GM12874 (cell line): ENCODE results near the gene RPGRIP1L.

Experiments
- CTCF ChIP-seq: IDR thresholded peaks from 2 replicates; pipeline ENCODE4 v1.5.1; 2011; ENCODE audit warnings: low read depth, mild to moderate bottlenecking, control low read depth, low read length, moderate library complexity; ENCODE audit not compliant: insufficient read depth

RPGRIP1L gene

DNA sequence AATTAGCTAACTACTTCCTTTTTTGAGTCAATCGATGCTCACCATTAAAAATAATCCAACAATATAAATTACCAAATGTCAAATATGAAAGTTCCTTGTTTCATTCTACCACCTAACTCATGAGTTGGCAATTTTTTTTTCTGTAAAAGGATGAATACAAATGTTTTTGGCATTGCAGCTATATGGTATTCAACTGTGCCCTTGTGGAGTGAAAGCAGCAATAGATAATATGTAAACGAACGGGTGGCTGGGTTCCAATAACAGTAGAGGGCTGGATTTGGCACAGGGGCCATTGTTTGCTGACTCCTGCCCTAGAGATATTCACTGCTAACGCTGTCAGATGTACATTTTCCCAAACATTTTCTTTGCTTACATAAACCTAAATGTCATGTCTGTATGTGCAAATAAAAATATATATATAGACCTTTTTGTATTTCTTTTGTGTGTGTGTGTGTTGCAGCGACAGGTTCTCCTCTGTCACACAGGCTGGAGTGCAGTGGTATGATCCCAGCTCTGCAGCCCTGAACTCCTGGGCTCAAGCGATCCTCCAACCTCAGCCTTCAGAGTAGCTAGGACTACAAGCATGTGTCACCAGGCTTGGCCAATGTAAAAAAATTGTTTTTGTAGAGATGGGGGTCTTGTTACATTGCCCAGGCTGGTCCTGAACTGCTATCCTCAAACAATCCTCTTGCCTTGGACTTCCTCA, 73.9 kb downstream of the RPGRIP1L start:
- no peak for TF ChIP-seq CTCF

DNA sequence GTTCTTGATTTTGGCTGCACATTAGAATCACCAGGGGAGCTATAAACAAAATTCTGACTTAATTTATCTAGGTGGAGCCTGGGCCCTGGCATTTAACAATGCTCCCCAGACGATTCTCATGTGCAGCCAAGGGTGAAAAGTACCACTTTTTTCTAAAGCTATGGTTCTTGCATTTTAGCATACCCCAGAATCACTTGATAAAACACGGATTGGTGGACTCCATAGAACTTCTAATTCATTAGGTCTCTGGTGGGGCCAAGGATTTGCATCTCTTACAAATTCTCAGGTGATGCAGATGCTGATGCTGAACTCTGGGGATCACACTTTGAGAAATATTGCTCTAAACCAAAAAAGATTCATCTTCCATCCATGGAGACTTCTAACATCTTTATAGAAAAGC, 74.5 kb downstream of the RPGRIP1L start:
- TF ChIP-seq CTCF = no peak

- no peak for TF ChIP-seq CTCF
These were observed 76.8 kb downstream of the RPGRIP1L start for GRCh38 chr16:53626811-53627210.

GRCh38 chr16:53626161-53626560, 77.5 kb downstream of the RPGRIP1L start:
- no peak for TF ChIP-seq CTCF

DNA sequence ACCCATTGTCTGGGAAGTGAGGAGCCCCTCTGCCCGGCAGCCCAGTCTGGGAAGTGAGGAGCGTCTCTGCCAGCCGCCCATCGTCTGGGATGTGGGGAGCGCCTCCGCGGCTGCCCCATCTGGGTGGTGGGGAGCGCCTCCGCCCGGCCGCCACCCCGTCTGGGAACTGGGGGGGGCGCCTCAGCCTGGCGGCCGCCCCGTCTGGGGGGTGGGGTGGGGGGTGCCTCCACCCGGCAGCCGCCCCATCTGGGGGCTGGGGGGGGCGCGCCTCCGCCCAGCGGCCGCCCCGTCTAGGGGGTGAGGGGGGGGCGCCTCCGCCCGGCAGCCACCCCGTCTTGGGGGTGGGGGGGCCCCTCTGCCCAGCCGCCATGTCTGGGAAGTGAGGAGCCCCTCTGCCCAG, 78.4 kb downstream of the RPGRIP1L start:
- no peak for TF ChIP-seq CTCF

GRCh38 chr16:53622315-53622714, 81.3 kb downstream of the RPGRIP1L start:
- no peak for TF ChIP-seq CTCF

DNA sequence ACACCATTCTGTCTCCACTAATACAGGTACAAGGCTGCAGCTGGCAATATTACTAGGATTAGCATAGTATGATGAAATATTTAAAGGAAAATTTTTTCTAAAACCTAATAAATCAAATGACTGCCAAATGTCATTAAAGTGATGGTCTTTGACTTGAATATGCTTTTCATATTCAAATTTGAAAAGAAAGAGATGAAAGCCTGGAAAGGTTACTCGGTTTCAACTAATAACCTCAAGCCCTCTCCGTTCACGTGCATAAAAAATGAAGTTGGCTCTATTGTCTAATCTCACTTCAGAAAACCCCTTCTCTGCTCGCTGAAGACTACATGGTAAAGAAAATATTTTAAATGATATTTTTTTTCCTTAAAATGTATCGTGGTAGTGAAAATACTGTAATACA, 83.2 kb downstream of the RPGRIP1L start:
- TF ChIP-seq CTCF = no peak

DNA sequence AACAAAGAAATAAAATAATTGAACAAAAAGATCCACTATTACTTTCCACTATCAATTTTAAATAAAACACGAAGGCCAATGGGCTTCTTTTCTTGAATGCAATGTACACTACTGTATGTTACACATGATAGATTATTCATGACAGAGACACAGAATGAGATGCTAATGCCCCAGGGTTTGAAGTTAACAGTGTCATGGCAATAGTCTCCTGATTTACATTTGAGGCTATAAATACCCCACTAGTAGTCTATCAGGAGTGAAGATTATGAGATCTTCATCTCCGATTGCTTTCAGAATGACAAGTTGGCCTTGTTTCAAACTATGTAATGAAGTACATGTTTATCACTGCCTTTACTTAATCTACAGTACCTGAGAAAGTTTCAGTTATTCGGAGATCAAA, 84.4 kb downstream of the RPGRIP1L start:
- TF ChIP-seq CTCF = no peak
